ENCODE measurements around the gene E4F1. TPM values are rescaled to one million over a fixed set of nuclear protein-coding genes. Genes with fewer than 3 reads are reported as not detected.

E4F1 gene, protein sequence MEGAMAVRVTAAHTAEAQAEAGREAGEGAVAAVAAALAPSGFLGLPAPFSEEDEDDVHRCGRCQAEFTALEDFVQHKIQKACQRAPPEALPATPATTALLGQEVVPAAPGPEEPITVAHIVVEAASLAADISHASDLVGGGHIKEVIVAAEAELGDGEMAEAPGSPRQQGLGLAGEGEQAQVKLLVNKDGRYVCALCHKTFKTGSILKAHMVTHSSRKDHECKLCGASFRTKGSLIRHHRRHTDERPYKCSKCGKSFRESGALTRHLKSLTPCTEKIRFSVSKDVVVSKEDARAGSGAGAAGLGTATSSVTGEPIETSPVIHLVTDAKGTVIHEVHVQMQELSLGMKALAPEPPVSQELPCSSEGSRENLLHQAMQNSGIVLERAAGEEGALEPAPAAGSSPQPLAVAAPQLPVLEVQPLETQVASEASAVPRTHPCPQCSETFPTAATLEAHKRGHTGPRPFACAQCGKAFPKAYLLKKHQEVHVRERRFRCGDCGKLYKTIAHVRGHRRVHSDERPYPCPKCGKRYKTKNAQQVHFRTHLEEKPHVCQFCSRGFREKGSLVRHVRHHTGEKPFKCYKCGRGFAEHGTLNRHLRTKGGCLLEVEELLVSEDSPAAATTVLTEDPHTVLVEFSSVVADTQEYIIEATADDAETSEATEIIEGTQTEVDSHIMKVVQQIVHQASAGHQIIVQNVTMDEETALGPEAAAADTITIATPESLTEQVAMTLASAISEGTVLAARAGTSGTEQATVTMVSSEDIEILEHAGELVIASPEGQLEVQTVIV
- total RNA-seq: 13.5 TPM
- long read RNA-seq, transcript E4F1-201 (14 exons, 2,573 nt): major isoform, 29 of 55 reads
- long read RNA-seq, partial matches to known transcripts: 8 of 55 reads
- long read RNA-seq, other reads (novel, unspliced or antisense): 18 of 55 reads

DNA sequence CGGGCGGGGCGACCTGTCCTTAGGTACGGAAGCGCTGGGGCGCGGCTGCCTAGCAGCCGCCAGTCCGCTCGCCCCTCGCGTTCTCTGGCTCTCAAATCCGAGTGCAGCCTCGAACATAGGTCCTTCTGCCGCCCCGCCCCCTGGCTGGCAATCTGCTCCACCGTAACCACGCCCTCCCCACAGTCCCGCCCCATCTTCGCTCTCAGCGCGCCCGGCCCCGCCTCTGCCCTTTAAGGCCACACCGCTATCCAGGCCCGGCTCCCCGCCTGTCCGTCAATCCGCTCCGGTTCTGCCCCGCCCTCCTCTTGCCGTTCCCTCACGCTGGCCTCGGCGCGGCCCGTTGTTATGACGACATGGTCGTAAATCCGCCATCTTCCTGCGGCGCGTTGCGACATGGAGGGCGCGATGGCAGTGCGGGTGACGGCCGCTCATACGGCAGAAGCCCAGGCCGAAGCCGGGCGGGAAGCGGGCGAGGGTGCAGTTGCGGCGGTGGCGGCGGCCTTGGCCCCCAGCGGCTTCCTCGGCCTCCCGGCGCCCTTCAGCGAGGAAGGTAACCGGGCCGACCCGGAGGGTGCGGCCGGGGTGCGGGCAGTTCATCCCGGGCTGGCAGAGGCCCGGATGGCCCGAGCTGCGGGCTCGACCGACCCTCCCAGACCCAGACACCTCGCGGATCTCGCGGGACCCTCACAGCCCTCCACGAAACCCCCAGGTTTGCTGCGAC is at the start of gene E4F1:
TSS of gene E4F1 (plus strand) at position 371 of the 721 bp plus-strand sequence. CDS start at position 394, 23 bp downstream.
- Histone ChIP-seq H3K27me3 (ENCODE audit: low read depth) (no peaks in the 10 kb centered on the region), H3K9me3 (replicated peaks) (no peaks in the 10 kb centered on the region), H3K36me3 (peaks cover 15% of the 10 kb centered on the region), H3K4me3 (peak within 1 kb of the TSS; percentile 93), H3K4me1 (peaks cover 42% of the 10 kb centered on the region), H3K27ac (replicated peaks) (peak within 1 kb of the TSS; percentile 87)
- TF ChIP-seq, protein P1, sequence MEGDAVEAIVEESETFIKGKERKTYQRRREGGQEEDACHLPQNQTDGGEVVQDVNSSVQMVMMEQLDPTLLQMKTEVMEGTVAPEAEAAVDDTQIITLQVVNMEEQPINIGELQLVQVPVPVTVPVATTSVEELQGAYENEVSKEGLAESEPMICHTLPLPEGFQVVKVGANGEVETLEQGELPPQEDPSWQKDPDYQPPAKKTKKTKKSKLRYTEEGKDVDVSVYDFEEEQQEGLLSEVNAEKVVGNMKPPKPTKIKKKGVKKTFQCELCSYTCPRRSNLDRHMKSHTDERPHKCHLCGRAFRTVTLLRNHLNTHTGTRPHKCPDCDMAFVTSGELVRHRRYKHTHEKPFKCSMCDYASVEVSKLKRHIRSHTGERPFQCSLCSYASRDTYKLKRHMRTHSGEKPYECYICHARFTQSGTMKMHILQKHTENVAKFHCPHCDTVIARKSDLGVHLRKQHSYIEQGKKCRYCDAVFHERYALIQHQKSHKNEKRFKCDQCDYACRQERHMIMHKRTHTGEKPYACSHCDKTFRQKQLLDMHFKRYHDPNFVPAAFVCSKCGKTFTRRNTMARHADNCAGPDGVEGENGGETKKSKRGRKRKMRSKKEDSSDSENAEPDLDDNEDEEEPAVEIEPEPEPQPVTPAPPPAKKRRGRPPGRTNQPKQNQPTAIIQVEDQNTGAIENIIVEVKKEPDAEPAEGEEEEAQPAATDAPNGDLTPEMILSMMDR (IDR thresholded peaks at IDR 0.05; ENCODE audit: borderline replicate concordance): peak; percentile 42
- intact Hi-C loops (cut with micrococcal nuclease): no loop called here
- DNase-seq: peak; percentile 100

DNA sequence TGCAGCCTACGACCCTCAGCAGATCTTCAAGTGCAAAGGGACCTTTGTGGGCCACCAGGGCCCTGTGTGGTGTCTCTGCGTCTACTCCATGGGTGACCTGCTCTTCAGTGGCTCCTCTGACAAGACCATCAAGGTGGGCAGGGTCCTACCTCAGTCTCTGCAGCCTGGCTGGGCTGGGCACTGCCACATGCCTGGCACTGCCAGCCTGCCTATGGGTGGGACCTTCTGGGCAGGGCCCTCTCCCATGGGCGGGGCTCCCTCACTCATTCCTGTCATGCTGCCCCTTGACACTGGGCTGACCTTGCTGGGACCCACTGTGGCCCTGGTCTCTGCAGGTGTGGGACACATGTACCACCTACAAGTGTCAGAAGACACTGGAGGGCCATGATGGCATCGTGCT is 49.5 kb upstream of the E4F1 start:
- Histone ChIP-seq H3K27me3 (ENCODE audit: low read depth) (peaks cover 7% of the 10 kb centered on the region), H3K9me3 (replicated peaks) (no peaks in the 10 kb centered on the region), H3K27ac (replicated peaks) (no peak overlapping the region), H3K36me3 (peaks cover 69% of the 10 kb centered on the region), H3K4me3 (no peak overlapping the region), H3K4me1 (no peaks in the 10 kb centered on the region)
- intact Hi-C loops (cut with micrococcal nuclease): no loop called here
- TF ChIP-seq, protein P1 (IDR thresholded peaks at IDR 0.05; ENCODE audit: borderline replicate concordance): no peak
- no peak for DNase-seq

DNA sequence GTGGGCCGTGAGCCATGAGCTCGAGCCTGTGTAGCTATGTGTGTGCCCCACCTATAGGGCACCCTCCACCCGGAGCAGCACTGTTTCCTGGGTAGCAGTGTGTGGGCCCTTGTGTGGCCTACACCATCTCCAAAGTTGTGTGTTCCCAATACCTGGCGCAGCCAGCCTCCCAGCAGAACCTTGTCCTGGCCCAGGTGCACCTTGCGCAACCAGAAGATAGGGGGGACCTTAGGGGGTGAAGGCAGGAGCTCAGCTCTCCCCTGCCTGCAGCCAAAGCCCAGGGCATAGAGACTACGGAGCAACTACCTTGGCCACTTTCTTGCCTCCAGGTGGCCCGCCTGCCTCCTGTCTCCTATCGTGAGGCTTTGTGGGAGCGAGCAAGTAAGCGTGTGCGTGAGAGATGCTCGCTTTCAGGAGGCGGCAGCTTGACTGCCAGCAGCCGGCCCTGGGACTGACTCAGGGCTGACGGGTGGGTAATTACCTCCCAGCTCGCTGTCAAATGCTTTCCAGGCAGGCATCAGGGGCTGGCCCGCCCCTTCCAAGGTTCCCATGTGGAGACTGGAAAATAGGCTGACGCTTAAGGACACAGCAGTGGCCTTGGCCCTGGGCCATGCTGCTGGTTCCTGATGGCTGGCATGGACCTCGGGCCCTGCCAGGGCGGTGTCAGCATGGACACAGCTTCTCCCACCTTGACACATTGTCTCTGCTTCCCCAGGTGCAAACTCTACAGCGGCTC is 48.8 kb upstream of the E4F1 start:
- H3K36me3 ChIP-seq: peaks cover 69% of the 10 kb centered on the region
- no peak overlapping the region for H3K27ac ChIP-seq (replicated peaks)
- H3K9me3 ChIP-seq (replicated peaks): no peaks in the 10 kb centered on the region
- intact Hi-C loops (cut with micrococcal nuclease): no loop called here
- no peak for DNase-seq
- TF ChIP-seq, protein P1 (IDR thresholded peaks at IDR 0.05; ENCODE audit: borderline replicate concordance): no peak
- peaks cover 7% of the 10 kb centered on the region for H3K27me3 ChIP-seq (ENCODE audit: low read depth)
- no peaks in the 10 kb centered on the region for H3K4me1 ChIP-seq
- H3K4me3 ChIP-seq: no peak overlapping the region

DNA sequence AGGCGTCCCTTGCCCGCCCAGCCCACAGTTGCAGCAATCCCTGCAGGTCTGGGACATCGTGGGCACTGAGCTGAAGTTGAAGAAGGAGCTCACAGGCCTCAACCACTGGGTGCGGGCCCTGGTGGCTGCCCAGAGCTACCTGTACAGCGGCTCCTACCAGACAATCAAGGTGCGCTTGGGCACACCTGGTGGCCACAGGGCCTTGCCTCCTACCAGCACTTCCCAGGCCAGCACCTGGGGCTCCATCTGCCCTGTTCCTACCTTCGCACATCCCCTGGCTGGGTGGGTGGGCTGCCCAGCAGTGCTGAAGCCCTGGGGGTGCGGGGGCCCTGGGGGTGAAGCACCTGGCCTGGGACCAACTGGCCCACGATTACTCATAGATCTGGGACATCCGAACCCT is 47.9 kb upstream of the E4F1 start:
- TF ChIP-seq, protein P1 (IDR thresholded peaks at IDR 0.05; ENCODE audit: borderline replicate concordance): no peak
- DNase-seq: no peak
- Histone ChIP-seq H3K36me3 (peaks cover 69% of the 10 kb centered on the region), H3K9me3 (replicated peaks) (no peaks in the 10 kb centered on the region), H3K27ac (replicated peaks) (no peak overlapping the region), H3K4me1 (no peaks in the 10 kb centered on the region), H3K27me3 (ENCODE audit: low read depth) (peaks cover 7% of the 10 kb centered on the region), H3K4me3 (no peak overlapping the region)
- intact Hi-C loops (cut with micrococcal nuclease): no loop called here

Data from left ventricle myocardium inferior (tissue), 1 donor.